Stomach (tissue), 9 donors: ENCODE measurements around the gene SCYL3. TPM values are rescaled to one million over a fixed set of nuclear protein-coding genes. Genes with fewer than 3 reads are reported as not detected.
"Not testable (repeated sequence)": the region's sequence is repeated elsewhere in the genome, so short reads cannot be mapped to it uniquely, and the experiment has no call there.

Experiments
- DNase-seq, 2 donors: peaks; one replicate each; pipeline versions ENCODE4 v3.0.0 to v3.0.0-alpha.2; 2013 to 2019
- H3K27ac ChIP-seq, 5 donors: fragments of 200-600 bp in 4 of 5; sonication (generic) in 4 of 5; one replicate each; pipeline ENCODE4 v1.5.1; 2013 to 2019; ENCODE audit warnings: mild to moderate bottlenecking in 1 of 5, moderate library complexity in 1 of 5
- H3K27me3 ChIP-seq, 3 donors: fragments of 200-600 bp; sonication (generic); one replicate each; pipeline ENCODE4 v1.5.1; 2017 to 2019; ENCODE audit warnings: mixed run types in 1 of 3
- H3K36me3 ChIP-seq, 4 donors: fragments of 200-600 bp; sonication (generic); 1 replicate in 3 of 4; 2 replicates in 1 of 4; pipeline ENCODE4 v1.5.1; 2016 to 2019
- H3K4me1 ChIP-seq, 4 donors: fragments of 200-600 bp; sonication (generic); one replicate each; pipeline ENCODE4 v1.5.1; 2016 to 2019
- H3K4me3 ChIP-seq, 4 donors: fragments of 200-600 bp; sonication (generic) in 3 of 4; one replicate each; pipeline ENCODE4 v1.5.1; 2016 to 2019; ENCODE audit warnings: mild to moderate bottlenecking in 1 of 4
- H3K9me3 ChIP-seq, 4 donors: fragments of 200-600 bp; sonication (generic); one replicate each; pipeline ENCODE4 v1.5.1; 2016 to 2019
- CTCF ChIP-seq, 7 experiments: fragments of 450-650 bp in 4 of 7; fragments of 200-600 bp in 3 of 7; sonication (generic) in 3 of 7; IDR thresholded peaks; one replicate each; pipeline ENCODE4 v1.5.1; 2016 to 2019; ENCODE audit warnings: antibody characterized with exemption in 7 of 7, control low read depth in 2 of 7, mild to moderate bottlenecking in 1 of 7
- EP300 ChIP-seq: sonication (generic); formaldehyde crosslinking; IDR thresholded peaks from one replicate; pipeline ENCODE4 v1.6.1; 2017; ENCODE audit warnings: antibody characterized with exemption
- POLR2A ChIP-seq, 4 donors: fragments of 450-650 bp; IDR thresholded peaks; one replicate each; pipeline ENCODE4 v1.6.1; 2016; ENCODE audit warnings: antibody characterized with exemption in 4 of 4, control low read depth in 2 of 4, mild to moderate bottlenecking in 1 of 4, moderate library complexity in 1 of 4
- POLR2AphosphoS5 ChIP-seq, 3 donors: sonication (generic); formaldehyde crosslinking; IDR thresholded peaks; one replicate each; pipeline ENCODE4 v1.6.1; 2016; ENCODE audit warnings: antibody characterized with exemption in 3 of 3
- WGBS, 5 donors: extraction: QIAGEN DNeasy Blood & Tissue Kit in 3 of 5; methylation state at CpG; one replicate each; pipeline versions ENCODE4 v1.1.5 to v1.1.7; 2013 to 2018; 5-methylcytosine and 5-hydroxymethylcytosine counted together
- intact Hi-C: fragments of 100-400 bp; cut with DNase I; formaldehyde crosslinking; loops from one replicate; pipeline ENCODE4 v1.15.1; 2023; ENCODE audit warnings: low total_unique reads
- polyA plus RNA-seq, 3 donors: library from polyadenylated mRNA; stranded (reverse); fragments of 200-250 nt; gene quantifications; one replicate each; pipeline ENCODE4 v1.2.3, GENCODE V29; 2013
- total RNA-seq, 5 donors: library from RNA; depleted of rRNA; stranded (reverse); fragments of >200 nt; gene quantifications; one replicate each; pipeline versions ENCODE4 v1.1.0 to v1.2.3, GENCODE V29; 2014 to 2016
- donor health status: healthy with polysubstance abuse.
- donor health status: Bipolar disorder and iron deficiency.
- donor health status: healthy.

Gene SCYL3
- total and polyA plus RNA-seq, 8 donors, result 2.3 to 17.1 (median 4.7) TPM

DNA sequence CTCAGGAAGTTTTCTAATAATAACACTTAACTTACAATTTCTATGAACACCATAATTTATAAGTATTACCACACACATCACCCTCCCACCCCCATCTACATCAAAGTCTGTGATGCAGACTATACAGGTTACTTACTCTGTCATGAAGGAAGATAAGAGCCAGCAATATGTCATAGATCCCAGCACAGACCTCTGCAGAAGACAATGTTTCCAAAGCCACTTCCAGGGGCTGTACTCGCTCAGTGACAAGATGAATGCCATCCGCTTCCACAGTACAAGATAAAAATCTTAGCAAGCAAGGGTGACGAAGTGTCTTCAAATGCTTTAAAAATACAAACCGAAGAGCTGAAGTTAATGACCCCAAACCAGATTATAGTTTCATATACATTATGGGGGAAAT lies 15.2 kb downstream of the SCYL3 start:
- no peak for DNase-seq
- Histone ChIP-seq H3K9me3 (no peaks in the 10 kb centered on the region), H3K27me3 (no peaks in the 10 kb centered on the region), H3K36me3 (peaks cover 33 to 79% (median 73%) of the 10 kb centered on the region in 4 donors), H3K4me3 (no peak overlapping the region), H3K4me1 (peaks cover 0 to 27% (median 6%) of the 10 kb centered on the region in 4 donors), H3K27ac (no peak overlapping the region)
- no peak for TF ChIP-seq POLR2A (IDR thresholded peaks at IDR 0.05)
- TF ChIP-seq CTCF (IDR thresholded peaks at IDR 0.05), result no peak
- TF ChIP-seq POLR2AphosphoS5 (IDR thresholded peaks at IDR 0.05), result no peak
- no peak for TF ChIP-seq EP300
- intact Hi-C loops, result no loop called here
- 92 to 96% (median 95%) methylated on average over 4 of the region's 4 CpGs for WGBS, 5 donors

GRCh38 chr1:169877800-169878491 lies 15.8 kb downstream of the SCYL3 start:
- WGBS, 5 donors, result 87 to 94% (median 90%) methylated on average over 2 of the region's 2 CpGs
- Histone ChIP-seq H3K9me3 (no peaks in the 10 kb centered on the region), H3K27ac (no peak overlapping the region), H3K4me1 (peaks cover 0 to 27% (median 6%) of the 10 kb centered on the region in 4 donors), H3K27me3 (no peaks in the 10 kb centered on the region), H3K4me3 (no peak overlapping the region), H3K36me3 (peaks cover 32 to 79% (median 74%) of the 10 kb centered on the region in 4 donors)
- TF ChIP-seq POLR2AphosphoS5 (IDR thresholded peaks at IDR 0.05), result no peak
- no peak for TF ChIP-seq POLR2A (IDR thresholded peaks at IDR 0.05)
- no peak for TF ChIP-seq EP300
- no peak for TF ChIP-seq CTCF (IDR thresholded peaks at IDR 0.05)
- intact Hi-C loops, result no loop called here
- DNase-seq, result no peak

DNA sequence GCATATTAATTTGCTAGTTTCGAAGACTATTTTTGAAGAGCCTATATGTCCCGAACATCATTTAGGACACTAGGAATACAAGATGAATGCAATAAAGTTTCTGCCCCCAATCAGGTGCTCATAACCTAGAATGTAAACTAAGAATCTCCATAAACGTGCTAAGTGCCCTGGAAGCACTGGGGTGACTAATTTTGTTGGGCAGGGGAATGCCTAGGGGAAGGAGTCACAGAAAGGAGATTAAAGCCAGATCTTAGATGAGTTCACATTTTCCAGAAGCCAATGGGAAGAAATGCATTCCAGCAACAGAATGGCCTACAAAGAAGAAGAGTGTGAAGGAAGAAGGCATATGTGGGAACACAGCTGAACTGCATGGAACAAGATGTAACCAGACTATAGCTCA lies 19.5 kb downstream of the SCYL3 start:
- 83 to 91% (median 88%) methylated on average over 3 of the region's 3 CpGs for WGBS, 5 donors
- TF ChIP-seq POLR2AphosphoS5 (IDR thresholded peaks at IDR 0.05) (no peak), EP300 (no peak)
- H3K9me3 ChIP-seq, result no peaks in the 10 kb centered on the region
- no peak overlapping the region for H3K4me3 ChIP-seq
- intact Hi-C loops, result no loop called here
- H3K27ac ChIP-seq, result no peak overlapping the region
- no peaks in the 10 kb centered on the region for H3K27me3 ChIP-seq
- peaks cover 53 to 100% (median 96%) of the 10 kb centered on the region in 4 donors for H3K36me3 ChIP-seq
- no peak for DNase-seq
- peaks cover 0 to 25% (median 5%) of the 10 kb centered on the region in 4 donors for H3K4me1 ChIP-seq

- Histone ChIP-seq H3K4me3 (no peak overlapping the region), H3K27ac (no peak overlapping the region), H3K36me3 (peaks cover 58 to 100% (median 99%) of the 10 kb centered on the region in 4 donors), H3K9me3 (no peaks in the 10 kb centered on the region), H3K27me3 (no peaks in the 10 kb centered on the region), H3K4me1 (peaks cover 0 to 19% (median 3%) of the 10 kb centered on the region in 4 donors)
- DNase-seq, result no peak
- 74 to 85% (median 82%) methylated on average over 3 of the region's 3 CpGs for WGBS, 5 donors
- TF ChIP-seq EP300 (no peak), POLR2AphosphoS5 (IDR thresholded peaks at IDR 0.05) (no peak), CTCF (IDR thresholded peaks at IDR 0.05) (no peak), POLR2A (IDR thresholded peaks at IDR 0.05) (no peak)
- intact Hi-C loops, result no loop called here
Observed at GRCh38 chr1:169873582-169874199, 20.0 kb downstream of the SCYL3 start.

DNA sequence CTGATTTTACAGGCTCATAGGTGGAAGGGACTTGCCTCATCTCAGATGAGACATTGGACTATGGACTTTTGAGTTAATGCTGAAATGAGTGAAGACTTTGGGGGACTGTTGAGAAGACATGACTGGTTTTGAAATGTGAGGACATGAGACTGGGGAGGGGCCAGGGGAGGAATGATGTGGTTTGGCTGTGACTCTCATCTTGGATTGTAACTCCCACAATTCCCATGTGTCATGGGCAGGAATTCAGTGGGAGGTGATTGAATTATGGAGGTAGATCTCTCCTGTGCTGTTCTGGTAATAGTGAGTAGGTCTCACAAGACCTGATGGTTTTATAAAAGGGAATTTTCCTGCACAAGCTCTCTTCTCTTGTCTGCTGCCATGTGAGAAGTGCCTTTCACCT lies 20.8 kb downstream of the SCYL3 start:
- intact Hi-C loops, result no loop called here
- peaks cover 63 to 100% (median 99%) of the 10 kb centered on the region in 4 donors for H3K36me3 ChIP-seq

GRCh38 chr1:169871988-169872387 lies 21.7 kb downstream of the SCYL3 start:
- H3K27ac ChIP-seq, DNase-seq, H3K4me3 ChIP-seq, H3K9me3 ChIP-seq, intact Hi-C loops, H3K27me3 ChIP-seq: not testable (repeated sequence)
- WGBS, 5 donors, result 73 to 100% (median 97%) methylated on average over 1 to 3 of the region's 3 CpGs
- Histone ChIP-seq H3K4me1 (peaks cover 0 to 12% (median 0%) of the 10 kb centered on the region in 4 donors), H3K36me3 (peaks cover 71 to 100% (median 99%) of the 10 kb centered on the region in 4 donors)

More for the DNA sequence above, 20.8 kb downstream of the SCYL3 start:
- no peak overlapping the region for H3K27ac ChIP-seq
- no peak for DNase-seq
- peaks cover 0 to 12% (median 0%) of the 10 kb centered on the region in 4 donors for H3K4me1 ChIP-seq
- H3K9me3 ChIP-seq, result no peaks in the 10 kb centered on the region
- H3K4me3 ChIP-seq, result no peak overlapping the region
- TF ChIP-seq POLR2AphosphoS5 (IDR thresholded peaks at IDR 0.05), result no peak
- no peak for TF ChIP-seq EP300
- no peak for TF ChIP-seq CTCF (IDR thresholded peaks at IDR 0.05)
- TF ChIP-seq POLR2A (IDR thresholded peaks at IDR 0.05), result no peak
- H3K27me3 ChIP-seq, result no peaks in the 10 kb centered on the region
